Measurements from ENCODE around the gene NLGN3. TPM values are rescaled to one million over a fixed set of nuclear protein-coding genes. Genes with fewer than 3 reads are reported as not detected.

NLGN3 gene
- polyA plus RNA-seq, 1 donor from 2014 or later = 11.7 TPM

GRCh38 chrX:71164071-71164470 lies 19.4 kb downstream of the NLGN3 start:
- no peak overlapping the region for H3K27ac ChIP-seq (ENCODE audit: low read length)
- no peaks in the 10 kb centered on the region for H3K36me3 ChIP-seq (ENCODE audit: insufficient read depth, low read length)
- H3K4me3 ChIP-seq (ENCODE audit: low read length) = no peak overlapping the region
- no peak overlapping the region for H3K9ac ChIP-seq (ENCODE audit: low read length)
- H4K20me1 ChIP-seq (ENCODE audit: insufficient read depth) = no peaks in the 10 kb centered on the region
- H3F3A ChIP-seq (ENCODE audit: insufficient read depth, low read length, poor library complexity, severe bottlenecking) = no peaks in the 10 kb centered on the region
- H3K9me3 ChIP-seq (ENCODE audit: low read length) = no peaks in the 10 kb centered on the region
- no peaks in the 10 kb centered on the region for H3K27me3 ChIP-seq (ENCODE audit: insufficient read depth, low read depth, low read length)
- no peaks in the 10 kb centered on the region for H3K79me2 ChIP-seq (replicated peaks; ENCODE audit: insufficient read depth, low read length)
- TF ChIP-seq CTCF (IDR thresholded peaks at IDR 0.05; ENCODE audit: poor library complexity, severe bottlenecking) (no peak), RAD21 (conservative IDR thresholded peaks at IDR 0.05) (no peak), MXI1 (conservative IDR thresholded peaks at IDR 0.05; ENCODE audit: poor library complexity, severe bottlenecking) (no peak), REST (IDR thresholded peaks at IDR 0.05; ENCODE audit: borderline replicate concordance) (no peak), POLR2AphosphoS5 (IDR thresholded peaks at IDR 0.05) (no peak)
- H3K9me2 ChIP-seq (ENCODE audit: insufficient read depth, low read length) = no peaks in the 10 kb centered on the region
- no peak overlapping the region for H3K4me2 ChIP-seq (ENCODE audit: low read length)
- H2AFZ ChIP-seq (ENCODE audit: low read depth, low read length) = no peak overlapping the region

- Histone ChIP-seq H2AFZ (ENCODE audit: low read depth, low read length) (no peak overlapping the region), H3K27ac (ENCODE audit: low read length) (no peak overlapping the region), H3F3A (ENCODE audit: insufficient read depth, low read length, poor library complexity, severe bottlenecking) (no peaks in the 10 kb centered on the region), H3K9me3 (ENCODE audit: low read length) (no peaks in the 10 kb centered on the region), H3K9me2 (ENCODE audit: insufficient read depth, low read length) (no peaks in the 10 kb centered on the region), H3K9ac (ENCODE audit: low read length) (no peak overlapping the region), H3K27me3 (ENCODE audit: insufficient read depth, low read depth, low read length) (no peaks in the 10 kb centered on the region), H3K79me2 (replicated peaks; ENCODE audit: insufficient read depth, low read length) (no peaks in the 10 kb centered on the region), H3K36me3 (ENCODE audit: insufficient read depth, low read length) (no peaks in the 10 kb centered on the region), H3K4me2 (ENCODE audit: low read length) (no peak overlapping the region), H4K20me1 (ENCODE audit: insufficient read depth) (no peaks in the 10 kb centered on the region), H3K4me3 (ENCODE audit: low read length) (no peak overlapping the region)
- TF ChIP-seq SMC3 (conservative IDR thresholded peaks at IDR 0.05; ENCODE audit: poor library complexity) (no peak), RAD21 (conservative IDR thresholded peaks at IDR 0.05) (no peak), EP300 (conservative IDR thresholded peaks at IDR 0.05; ENCODE audit: poor library complexity, severe bottlenecking) (no peak), EZH2 (IDR thresholded peaks at IDR 0.05; ENCODE audit: borderline replicate concordance, insufficient read depth, low read length, poor library complexity, severe bottlenecking) (no peak), CTCF (IDR thresholded peaks at IDR 0.05; ENCODE audit: poor library complexity, severe bottlenecking) (no peak), REST (IDR thresholded peaks at IDR 0.05; ENCODE audit: borderline replicate concordance) (no peak), TAF1 (IDR thresholded peaks at IDR 0.05; ENCODE audit: low read depth) (no peak), POLR2AphosphoS5 (IDR thresholded peaks at IDR 0.05) (no peak)
Measured at GRCh38 chrX:71166461-71166860, 21.8 kb downstream of the NLGN3 start.

All from neural cell (in vitro differentiated cells).